ACHN (cell line): Measurements from ENCODE around the gene BCL2.
"Not testable (repeated sequence)": the region's sequence is repeated elsewhere in the genome, so short reads cannot be mapped to it uniquely, and the experiment has no call there.

ENCODE experiments used
- DNase-seq: peaks from one replicate; pipeline ENCODE4 v3.0.0-alpha.2; 2015
- in situ Hi-C: cut with HindIII; loops from 2 replicates; pipeline ENCODE4 v1.10.0; 2017; ENCODE audit warnings: low sequenced_read_pairs, low pct_ligation_motif_present, low pct_unique_long_range_greater_than_20kb

BCL2 gene

DNA sequence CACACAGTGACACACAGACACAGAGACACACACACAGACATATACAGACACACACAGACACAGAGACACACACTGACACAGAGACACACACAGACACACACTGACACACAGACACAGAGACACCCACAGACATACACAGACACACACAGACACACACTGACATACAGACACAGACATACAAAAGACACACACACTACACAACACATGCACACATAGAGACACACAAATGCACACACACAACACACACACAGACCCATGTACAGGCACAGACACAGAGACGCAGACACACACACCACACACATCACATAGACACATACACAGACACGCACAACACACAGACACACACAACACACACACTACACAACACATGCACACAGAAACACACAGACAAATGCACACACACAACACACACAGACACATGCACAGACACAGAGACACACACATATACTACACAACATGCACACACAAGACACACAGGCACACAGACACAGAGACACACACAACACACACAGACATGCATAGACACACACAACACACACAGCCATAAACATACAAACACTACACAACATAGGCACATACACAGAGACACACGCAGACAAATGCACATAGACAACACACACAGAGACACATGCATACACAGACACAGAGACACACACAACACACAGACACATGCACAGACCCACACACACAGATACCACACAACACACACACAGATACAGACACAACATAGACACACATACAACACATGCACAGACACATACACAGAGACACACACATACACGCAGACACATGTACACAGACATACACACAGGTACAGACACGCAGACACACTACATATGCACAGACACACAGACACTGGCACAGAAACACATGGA is 120.5 kb downstream of the BCL2 start:
- in situ Hi-C loops: no loop called here
- DNase-seq: no peak

DNA sequence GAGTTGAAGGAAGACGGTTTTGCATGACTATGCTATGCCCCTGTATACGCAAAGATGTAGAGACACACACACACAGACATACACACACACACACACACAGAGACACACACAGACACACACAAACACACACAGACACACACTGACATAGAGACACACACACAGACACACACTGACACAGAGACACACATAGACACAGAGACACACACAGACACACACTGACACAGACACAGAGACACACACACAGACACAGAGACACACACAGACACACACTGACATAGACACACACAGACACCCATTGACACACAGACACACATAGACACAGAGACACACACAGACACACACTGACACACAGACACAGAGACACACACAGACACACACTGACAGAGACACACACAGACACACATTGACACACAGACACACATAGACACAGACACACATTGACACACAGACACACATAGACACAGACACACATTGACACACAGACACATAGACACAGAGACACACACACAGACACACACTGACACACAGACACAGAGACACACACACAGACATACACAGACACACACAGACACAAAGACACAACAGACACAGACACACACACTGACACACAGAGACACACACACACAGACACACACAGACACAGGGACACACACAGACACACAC is 121.3 kb downstream of the BCL2 start:
- in situ Hi-C loops: no loop called here
- DNase-seq: no peak

DNA sequence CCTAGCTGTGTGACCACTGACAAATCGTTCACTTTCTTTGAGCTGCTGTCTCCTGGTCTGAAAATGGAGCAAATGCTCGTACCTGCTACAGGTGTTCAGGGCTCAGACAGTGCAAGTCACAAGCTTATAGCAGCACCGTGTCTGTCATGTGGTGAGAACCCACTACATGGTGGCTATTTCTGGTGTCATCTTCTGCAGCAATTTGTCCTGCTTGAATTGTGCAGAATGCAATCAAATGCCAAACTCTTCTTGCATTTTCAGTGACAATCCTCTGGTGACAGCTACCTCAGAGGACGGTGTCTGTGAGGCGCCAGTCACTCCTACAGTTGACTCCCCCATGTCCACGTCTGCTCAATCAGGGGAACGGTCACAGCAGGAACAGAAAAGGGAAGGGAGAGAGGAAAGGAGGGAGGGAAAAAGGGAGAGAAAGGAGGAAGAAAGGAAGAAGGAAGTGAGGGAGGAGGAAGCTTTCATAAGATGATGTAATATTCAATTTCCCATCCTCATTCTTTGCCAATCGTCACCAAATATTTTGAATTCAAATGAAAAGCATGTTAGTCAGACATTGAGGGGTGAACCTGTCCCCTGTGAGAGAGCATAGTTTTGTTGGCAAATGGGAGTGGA is 122.2 kb downstream of the BCL2 start:
- no peak for DNase-seq
- in situ Hi-C loops: no loop called here

DNA sequence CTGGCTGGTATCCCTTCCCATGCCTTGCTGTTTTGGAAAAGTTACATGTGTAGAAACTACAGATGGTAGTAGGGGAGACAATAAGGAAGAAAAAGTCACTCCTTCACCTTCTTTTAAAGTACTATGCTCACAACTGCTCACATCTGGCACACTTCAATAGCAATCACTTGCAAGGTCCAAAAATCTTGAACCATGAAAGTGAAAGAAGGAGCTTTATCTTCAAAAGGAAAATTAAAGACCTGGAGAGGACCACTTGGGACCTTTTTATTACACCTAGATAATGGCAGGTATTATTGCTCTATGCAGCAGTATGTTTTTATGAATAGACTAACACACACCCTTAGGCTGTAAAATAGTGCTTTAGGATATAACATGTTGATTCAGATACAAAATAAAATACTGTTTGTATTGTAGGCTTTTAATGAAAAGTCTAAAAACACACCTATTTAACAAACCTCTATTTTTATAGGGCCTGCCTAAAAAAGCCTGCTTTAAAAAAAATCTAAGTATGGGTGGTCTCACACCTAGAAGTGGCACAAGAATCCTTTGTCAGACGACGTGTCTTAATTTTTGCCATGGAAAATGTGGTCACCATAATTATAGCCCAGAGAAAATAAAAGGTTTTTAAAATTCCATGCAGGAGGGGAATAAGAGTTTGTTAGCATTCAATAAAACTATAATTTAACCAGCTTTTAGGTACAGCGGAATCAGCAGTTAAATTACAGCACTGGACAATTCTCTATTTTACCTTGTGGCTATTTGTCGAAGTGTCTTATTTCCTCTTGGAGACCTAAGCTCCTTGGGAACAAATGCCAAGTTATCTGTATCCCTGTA is 124.0 kb downstream of the BCL2 start:
- no peak for DNase-seq
- in situ Hi-C loops: no loop called here

DNA sequence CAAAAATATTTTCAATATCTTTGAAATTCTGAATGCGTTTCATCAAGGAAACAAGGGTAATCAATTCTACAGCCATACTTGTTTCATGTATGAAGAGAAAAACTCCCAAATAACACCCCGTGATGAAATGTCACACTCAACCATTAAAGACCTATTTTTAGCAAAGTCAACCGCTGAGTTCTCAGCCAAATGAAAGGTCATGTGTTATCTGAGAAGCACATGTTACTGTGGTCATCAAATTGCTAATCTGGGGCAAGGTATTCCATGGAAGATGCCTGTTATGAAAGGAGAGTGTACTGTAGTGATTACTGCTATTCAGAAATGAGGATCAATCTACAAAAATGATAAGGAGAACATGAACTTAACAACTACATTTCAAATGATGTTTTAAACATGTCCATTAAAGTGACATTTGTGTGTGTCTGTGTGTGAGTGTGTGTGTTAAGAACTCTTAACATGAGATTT is 126.7 kb downstream of the BCL2 start:
- in situ Hi-C loops: no loop called here
- DNase-seq: no peak

DNA sequence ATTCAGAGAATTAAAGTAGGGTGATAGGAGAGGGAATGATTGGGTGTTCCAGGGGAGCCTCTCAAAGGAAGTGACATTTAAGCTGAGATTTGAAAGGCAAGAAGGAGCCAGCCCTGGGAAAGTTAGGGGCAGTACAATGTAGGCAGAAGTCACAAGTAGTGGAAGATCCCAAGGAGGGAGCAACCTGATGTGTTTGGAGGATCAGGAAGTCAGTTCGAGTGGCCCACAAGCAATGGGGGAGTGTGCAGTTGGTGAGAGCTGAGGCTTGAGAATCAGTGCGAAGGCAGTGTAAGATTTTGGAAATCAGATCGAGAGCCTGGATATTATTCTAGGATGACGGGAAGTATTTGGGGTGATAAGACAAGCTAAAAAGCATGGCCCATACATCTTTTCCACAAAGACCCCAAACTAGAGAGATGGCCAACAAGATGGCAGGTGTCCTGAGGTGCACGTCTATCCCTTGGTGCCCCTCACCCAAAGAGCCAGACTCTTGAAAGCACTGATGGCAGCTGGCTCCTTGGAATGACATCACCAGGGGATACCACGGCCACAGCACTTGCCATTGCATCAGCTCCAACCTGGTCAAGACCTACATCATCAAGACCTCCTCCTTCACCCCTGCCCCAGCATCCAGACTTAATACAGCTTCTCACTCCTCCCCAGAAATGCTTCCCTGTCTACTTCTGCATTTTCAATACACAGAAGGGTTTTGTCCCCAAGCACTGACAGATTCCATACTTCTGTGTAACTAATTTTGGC is 127.3 kb downstream of the BCL2 start:
- in situ Hi-C loops: no loop called here
- no peak for DNase-seq

DNA sequence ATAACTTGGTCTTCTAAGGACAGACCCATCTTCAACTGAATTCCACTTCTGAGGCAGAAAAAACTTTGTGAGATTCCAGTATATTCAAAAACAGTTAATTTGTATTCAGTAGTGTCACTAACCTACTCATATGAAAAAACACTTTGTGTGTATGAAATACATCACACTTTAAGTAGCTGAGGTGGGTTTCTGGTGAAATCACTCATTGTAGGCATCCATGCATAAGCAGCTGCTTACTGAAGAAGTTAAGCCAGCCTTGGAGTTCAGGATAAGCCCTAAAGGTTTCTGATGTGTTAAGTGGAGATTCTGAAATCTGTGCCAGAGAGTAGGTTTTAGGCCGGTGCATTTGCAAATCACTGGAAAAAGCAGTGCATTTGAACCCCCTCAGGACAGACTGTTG is 128.2 kb downstream of the BCL2 start:
- DNase-seq: no peak
- in situ Hi-C loops: no loop called here

DNA sequence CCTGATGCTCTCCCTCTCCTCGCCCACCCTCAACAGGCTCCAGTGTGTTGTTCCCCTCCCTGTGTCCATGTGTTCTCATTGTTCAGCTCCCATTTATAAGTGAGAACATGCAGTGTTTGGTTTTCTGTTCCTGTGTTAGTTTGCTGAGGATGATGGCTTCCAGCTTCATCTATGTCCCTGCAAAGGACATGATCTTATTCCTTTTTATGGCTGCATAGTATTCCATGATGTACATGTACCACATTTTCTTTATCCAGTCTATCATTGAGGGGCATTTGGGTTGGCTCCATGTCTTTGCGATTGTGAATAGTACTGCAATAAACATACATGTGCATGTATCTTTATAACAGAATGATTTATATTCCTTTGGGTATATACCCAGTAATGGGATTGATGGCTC is 128.7 kb downstream of the BCL2 start:
- DNase-seq, in situ Hi-C loops: not testable (repeated sequence)

DNA sequence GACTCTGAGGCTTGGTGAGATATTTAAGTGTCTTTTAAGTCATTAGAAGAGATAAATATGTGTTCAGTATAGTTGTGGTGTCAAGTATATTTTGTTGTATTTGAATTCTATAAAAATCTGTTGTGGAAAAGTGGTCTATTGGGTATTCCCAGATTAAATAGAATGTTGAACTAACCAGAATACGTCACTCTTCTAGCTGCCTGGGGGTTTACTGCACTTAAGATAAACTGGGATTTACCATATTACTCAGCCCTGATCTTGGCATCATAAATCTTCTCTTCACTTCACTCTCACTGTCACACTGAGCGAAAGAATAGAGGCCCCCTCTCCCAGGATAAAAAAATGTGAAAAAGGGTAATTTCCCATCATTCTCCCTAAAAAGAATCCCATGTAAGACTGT is 129.8 kb downstream of the BCL2 start:
- in situ Hi-C loops: no loop called here
- DNase-seq: no peak

DNA sequence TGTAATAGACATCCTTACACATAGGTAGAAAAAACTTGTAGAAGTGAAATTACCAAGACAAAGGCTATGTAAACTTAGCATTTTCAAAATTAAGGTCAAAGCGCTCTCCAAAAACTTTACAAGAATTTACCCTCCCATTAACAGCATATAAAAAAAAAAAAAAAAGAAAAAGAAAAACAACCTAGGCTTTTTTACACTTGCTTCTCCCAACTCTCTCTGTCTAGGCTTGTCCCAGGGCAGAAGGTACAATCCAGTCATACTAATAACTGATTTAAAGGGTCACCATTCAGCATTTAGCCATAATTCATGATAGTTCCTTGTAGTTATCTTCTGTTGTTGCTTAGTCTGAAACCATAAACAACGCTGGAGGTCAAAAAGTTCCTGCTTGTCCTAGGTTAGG is 130.5 kb downstream of the BCL2 start:
- in situ Hi-C loops: no loop called here
- DNase-seq: no peak

DNA sequence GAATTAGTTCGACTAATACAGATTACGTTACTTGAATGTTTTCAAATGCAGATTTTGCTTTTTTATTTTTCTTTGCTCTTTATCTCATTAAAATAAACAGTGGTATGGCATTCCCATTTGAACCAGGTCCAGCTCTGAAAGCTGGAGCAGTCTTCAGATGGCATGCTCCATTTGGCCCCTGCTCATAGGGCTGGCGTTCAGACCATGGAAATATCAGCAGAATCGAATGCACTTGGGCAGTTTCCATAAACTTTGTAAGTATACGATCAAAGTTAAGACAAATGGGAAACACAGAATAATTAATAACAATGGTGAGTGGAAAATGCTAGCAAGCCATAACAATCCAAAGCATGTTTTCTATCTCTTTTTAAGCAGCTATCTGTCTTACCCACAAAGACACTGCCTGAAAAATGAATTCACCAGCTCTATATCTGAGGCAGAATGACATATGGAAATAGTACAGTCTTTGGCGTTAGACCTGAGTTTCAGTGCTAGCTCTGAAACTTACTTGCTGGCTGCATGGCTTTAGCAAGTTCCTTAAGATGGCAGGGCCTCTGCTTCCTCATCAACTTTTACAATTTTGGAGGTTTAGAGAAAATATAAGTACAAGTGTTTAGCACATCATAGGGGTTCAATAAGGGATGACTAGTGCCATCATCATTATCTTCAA is 131.6 kb downstream of the BCL2 start:
- in situ Hi-C loops: no loop called here
- DNase-seq: no peak

DNA sequence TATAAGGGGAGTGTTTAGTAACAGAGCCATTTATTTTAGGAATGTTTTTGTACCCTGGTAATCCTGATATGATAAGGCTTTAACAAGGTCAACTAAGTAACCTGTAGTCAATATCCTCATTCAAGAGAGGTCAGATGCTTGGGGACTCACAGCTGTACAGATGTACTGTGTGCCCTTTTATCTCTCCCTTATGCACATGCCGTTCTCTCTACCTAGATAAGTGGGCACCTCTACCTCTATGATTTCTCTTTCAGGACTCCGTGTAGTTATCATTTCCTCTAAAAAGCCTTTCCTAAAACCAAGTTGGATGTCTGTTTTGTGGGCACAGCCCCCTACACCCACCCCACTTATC is 132.4 kb downstream of the BCL2 start:
- no peak for DNase-seq
- in situ Hi-C loops: no loop called here

DNA sequence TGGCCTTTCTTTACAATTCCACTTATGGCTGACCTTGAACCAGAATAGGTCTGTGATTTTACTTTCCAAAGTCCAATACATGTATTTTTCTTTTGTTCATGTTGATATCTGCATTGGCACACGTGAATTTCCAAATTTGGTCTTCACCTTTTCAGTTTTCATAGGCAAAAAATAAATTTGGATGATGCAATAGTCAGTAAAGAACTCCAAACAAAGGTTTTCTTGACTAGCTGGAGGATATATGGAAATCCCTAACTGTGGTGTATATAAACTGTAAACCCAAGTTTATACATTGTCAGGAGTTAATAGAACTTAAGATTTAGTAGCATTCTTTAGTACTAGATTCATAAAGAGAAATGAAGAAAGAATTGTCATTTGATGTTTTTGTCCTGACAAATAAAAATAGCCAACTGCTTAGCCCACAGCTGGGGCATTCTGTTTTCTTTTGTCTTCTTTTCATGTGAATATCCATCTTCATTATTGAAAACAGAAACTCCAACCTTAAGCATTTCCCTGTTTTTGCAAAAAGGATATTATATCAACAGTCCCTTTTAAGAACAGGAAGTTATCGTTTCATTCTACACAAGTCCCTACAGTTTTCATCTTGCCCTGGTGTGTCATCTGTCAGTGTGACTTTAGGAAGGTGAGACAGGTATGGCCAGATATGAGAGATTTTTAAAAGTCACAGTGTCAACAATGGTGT is 132.9 kb downstream of the BCL2 start:
- DNase-seq: no peak
- in situ Hi-C loops: no loop called here

DNA sequence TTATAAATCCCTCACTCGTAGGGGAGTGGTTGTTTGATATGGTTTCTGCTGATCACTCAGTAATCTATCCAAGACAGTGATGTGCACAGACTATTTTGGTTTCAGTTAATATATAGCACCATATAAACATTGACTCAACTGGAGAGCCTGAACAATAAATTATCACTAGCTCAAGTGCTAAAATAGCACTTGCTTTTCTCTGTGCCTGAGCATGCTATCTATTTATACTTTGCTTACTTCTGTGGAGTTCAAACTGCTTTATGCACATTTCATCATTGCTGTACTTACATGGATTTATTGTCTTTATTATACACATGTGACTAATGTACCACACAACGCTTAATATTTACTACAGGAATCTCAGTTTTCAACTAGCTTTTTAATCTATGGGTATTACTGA is 133.6 kb downstream of the BCL2 start:
- no peak for DNase-seq
- in situ Hi-C loops: no loop called here

DNA sequence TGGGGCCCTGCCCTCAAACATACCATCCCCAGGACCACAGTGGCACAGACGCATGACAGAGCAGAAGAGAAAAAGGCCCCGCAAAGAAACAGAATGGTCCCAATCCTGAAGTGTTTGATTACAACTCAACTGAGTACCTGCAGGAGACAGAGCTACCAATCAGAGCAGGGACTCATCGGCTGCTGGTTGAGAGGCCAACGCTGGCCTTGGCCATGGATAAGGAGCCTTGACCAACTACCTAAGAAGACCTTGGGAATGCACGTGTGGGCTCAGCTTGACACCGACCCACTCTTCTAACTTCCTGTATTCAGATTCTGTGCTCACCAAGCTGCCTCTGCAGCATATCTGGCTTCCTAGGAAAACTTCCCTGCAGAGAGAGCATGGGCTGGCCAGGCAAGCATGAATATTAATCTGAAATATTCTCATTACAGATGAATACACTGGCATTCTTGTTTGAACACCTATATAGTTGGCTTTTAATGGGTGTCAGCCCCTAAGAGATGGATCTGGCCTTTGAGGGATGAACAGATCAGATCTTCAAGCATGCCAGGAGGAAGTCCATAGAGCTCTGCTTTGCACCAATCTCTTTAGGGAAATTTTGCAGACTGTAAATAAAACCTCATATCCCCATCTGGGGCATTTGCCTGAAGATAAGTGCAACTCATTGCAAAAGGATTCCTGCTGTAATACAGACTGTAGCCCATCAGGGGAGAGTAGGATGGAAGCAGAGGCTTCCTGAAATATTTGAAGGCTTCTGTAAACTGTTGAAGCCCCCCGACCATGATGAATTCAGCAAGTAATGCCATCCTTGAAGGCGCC is 135.4 kb downstream of the BCL2 start:
- DNase-seq: no peak
- in situ Hi-C loops: no loop called here

DNA sequence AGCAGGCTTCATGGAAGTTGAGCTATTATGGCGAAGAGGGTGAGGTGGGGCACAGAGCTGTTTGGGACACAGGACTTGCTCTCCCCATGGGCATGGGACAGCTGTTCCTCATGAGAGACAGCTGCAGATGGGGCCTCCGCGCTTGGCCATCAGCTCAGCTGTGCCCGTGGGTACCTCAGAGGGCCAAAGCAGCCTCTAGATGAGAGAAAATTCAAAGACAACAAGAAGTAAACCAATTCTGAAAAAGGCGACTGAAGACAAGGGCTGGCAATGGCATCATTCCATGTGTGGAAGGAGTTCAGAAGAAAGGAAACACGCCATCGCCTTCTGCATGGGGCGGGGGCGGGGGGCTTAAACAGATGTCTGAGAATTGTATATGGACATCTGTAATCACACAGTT is 136.2 kb downstream of the BCL2 start:
- no peak for DNase-seq
- in situ Hi-C loops: no loop called here
